Heart left ventricle (tissue), 16 donors: Measurements from ENCODE around the gene DCPS. TPM values are rescaled to one million over a fixed set of nuclear protein-coding genes. Genes with fewer than 3 reads are reported as not detected.

ENCODE experiments used
- ATAC-seq, 4 donors: fragments of 200-7000 bp; cut with Tn5 transposase; one replicate each; pipeline ENCODE4 v1.9.1; 2020 to 2022; ENCODE audit warnings: moderate library complexity in 4 of 4, mild to moderate bottlenecking in 3 of 4, moderate number of reproducible peaks in 1 of 4
- DNase-seq, 5 donors: peaks; one replicate each; pipeline ENCODE4 v3.0.0-alpha.2; 2020
- H3K27ac ChIP-seq, 12 donors: fragments of 200-600 bp; sonication (generic) in 4 of 12; one replicate each; pipeline versions ENCODE4 v1.5.0 to v1.8.0; 2016 to 2022; ENCODE audit warnings: mild to moderate bottlenecking in 2 of 12
- H3K27me3 ChIP-seq, 9 donors: fragments of 200-600 bp; sonication (generic) in 2 of 9; one replicate each; pipeline versions ENCODE4 v1.5.1 to v1.8.0; 2016 to 2022; ENCODE audit warnings: mild to moderate bottlenecking in 3 of 9
- H3K36me3 ChIP-seq, 9 donors: fragments of 200-600 bp; sonication (generic) in 2 of 9; one replicate each; pipeline versions ENCODE4 v1.5.0 to v1.8.0; 2018 to 2022; ENCODE audit warnings: mild to moderate bottlenecking in 2 of 9
- H3K4me1 ChIP-seq, 12 donors: fragments of 200-600 bp; sonication (generic) in 4 of 12; one replicate each; pipeline versions ENCODE4 v1.5.0 to v1.8.0; 2016 to 2022; ENCODE audit warnings: mild to moderate bottlenecking in 3 of 12
- H3K4me3 ChIP-seq, 12 donors: fragments of 200-600 bp; sonication (generic) in 4 of 12; one replicate each; pipeline versions ENCODE4 v1.5.0 to v1.8.0; 2017 to 2022; ENCODE audit warnings: mild to moderate bottlenecking in 9 of 12, moderate library complexity in 4 of 12
- H3K9me3 ChIP-seq, 12 donors: fragments of 200-600 bp; sonication (generic) in 4 of 12; one replicate each; pipeline versions ENCODE4 v1.5.0 to v1.8.0; 2016 to 2022; ENCODE audit warnings: mild to moderate bottlenecking in 1 of 12
- POLR2A ChIP-seq, 2 donors: fragments of 450-650 bp; IDR thresholded peaks; one replicate each; pipeline ENCODE4 v1.6.1; 2017; ENCODE audit warnings: antibody characterized with exemption in 2 of 2, mild to moderate bottlenecking in 2 of 2, moderate library complexity in 2 of 2
- WGBS, 4 donors: extraction: QIAGEN DNeasy Blood & Tissue Kit in 2 of 4; methylation state at CpG; one replicate each; pipeline versions ENCODE4 v1.1.5 to v1.1.7; 2013 to 2018; 5-methylcytosine and 5-hydroxymethylcytosine counted together
- intact Hi-C, 10 donors: fragments of 100-400 bp; cut with DNase I; formaldehyde crosslinking; loops; one replicate each; pipeline versions ENCODE4 v1.11.1 to v1.14.2; 2022
- polyA plus RNA-seq, 2 donors: library from polyadenylated mRNA; stranded (reverse); fragments of 200-250 nt; gene quantifications; one replicate each; pipeline ENCODE4 v1.2.3, GENCODE V29; 2013
- total RNA-seq, 9 donors: library from RNA; depleted of rRNA in 2 of 9; stranded (reverse); fragments of >200 nt in 2 of 9; fragmentation: NEBNext Ultra II Directional in 3 of 9; extraction: Animal tissue kit (Norgen Biotek cat#: 25700) in 3 of 9; gene quantifications; one replicate each; pipeline versions ENCODE4 v1.1.0 to v1.2.4, GENCODE V29; 2016 to 2023
- TF ChIP-seq, protein P1 (sequence below), 12 donors: fragments of 200-600 bp; sonication (generic) in 4 of 12; IDR thresholded peaks; one replicate each; pipeline versions ENCODE4 v1.5.0 to v1.8.0; 2018 to 2022; ENCODE audit warnings: antibody characterized with exemption in 12 of 12, mild to moderate bottlenecking in 5 of 12
- donor health status: ischemic (EF 13 %, LVEDD 7.1; RV severe dilation, severe dysfunction).
- donor health status: healthy with polysubstance abuse.
- donor health status: DM: no; HTN: yes; CAD: no.
- donor health status: DM: no; HTN: no; CAD: no.
- donor health status: ischemic (EF 25% LVEDD 6.9; RV normal size, moderate dysfunction).
- donor health status: ischemic (EF 25% LVEDD 5.7; RV mildly dilated, moderate dysfunction).
- donor health status: healthy.
- donor health status: DM: yes; HTN: yes; CAD: no.
- donor health status: ischemic (EF 35%, LVEDD 5.7; RV mildly dilated, moderate dysfunction).
- donor health status: nonischemic (EF 11% LVEDD 7.7; RV severe dilation, severe dysfunction).
- donor health status: DM: yes; HTN: yes; CAD: no.
- donor health status: PGD.
- donor health status: ischemic (EF 29% LVEDD 5.4; RV normal size, mild dysfunction).
- donor health status: nonischemic (EF 23%, LVEDD 6.1; RV moderate dilation, normal function).

Gene DCPS
- total and polyA plus RNA-seq, 11 donors = 7.7 to 18.9 (median 11.1) TPM

DNA sequence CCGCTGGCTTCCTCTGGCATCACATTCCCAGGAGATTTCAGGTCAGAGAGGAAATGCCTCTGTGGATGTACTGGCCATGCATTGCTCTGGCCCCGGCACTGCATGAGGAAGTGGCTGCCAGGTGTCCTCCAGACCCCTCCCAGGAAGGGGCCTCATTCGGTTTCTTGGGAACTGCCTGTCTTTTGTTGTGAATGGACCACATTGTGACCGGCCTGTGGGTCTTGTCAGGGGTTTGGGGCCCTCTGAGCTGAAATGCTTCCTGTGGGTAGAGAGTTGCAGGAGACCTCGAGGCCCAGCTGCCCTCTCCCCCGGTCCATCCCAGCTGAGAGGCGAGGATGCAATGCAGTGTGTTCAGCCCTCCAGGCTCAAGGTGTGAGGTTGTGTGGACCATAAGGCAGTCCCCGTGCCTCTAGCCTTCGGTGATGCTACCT is 32.8 kb downstream of the DCPS start:
- DNase-seq = peak in 2 of 5 donors; percentile 37 to 45
- intact Hi-C loops = no loop called here
- peak overlapping the region in 11 of 12 donors; percentile 7 to 60 (median 38) for H3K27ac ChIP-seq

DNA sequence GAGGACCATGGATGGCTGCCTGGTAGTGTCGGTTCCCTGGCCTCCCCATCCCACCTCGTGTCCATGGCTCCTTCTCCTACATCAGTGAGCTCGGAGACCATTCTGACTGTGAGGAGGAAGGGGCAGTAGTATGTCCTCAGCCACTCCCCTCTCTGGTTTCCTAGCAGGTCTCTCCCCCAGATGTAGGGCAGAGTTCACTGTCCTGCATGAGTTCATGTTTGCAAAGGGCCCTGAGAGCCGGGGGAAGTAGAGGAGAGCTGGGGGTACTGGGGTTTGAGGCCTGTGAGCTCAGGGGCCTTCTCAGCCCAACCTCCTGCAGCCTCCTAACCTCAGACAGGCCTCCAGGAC is 33.2 kb downstream of the DCPS start:
- no peak overlapping the region for H3K4me3 ChIP-seq
- intact Hi-C loops = no loop called here
- 74 to 83% (median 77%) methylated on average over 4 of the region's 4 CpGs for WGBS, 4 donors
- peak overlapping the region in 10 of 12 donors; percentile 7 to 58 (median 38) for H3K27ac ChIP-seq
- H3K27me3 ChIP-seq = no peaks in the 10 kb centered on the region
- peaks cover 0 to 34% (median 9%) of the 10 kb centered on the region in 9 donors for H3K36me3 ChIP-seq
- H3K4me1 ChIP-seq = peaks cover 0 to 73% (median 48%) of the 10 kb centered on the region in 12 donors
- DNase-seq (peak in 1 of 5 donors; percentile 19), ATAC-seq (no peak)
- TF ChIP-seq, protein P1, sequence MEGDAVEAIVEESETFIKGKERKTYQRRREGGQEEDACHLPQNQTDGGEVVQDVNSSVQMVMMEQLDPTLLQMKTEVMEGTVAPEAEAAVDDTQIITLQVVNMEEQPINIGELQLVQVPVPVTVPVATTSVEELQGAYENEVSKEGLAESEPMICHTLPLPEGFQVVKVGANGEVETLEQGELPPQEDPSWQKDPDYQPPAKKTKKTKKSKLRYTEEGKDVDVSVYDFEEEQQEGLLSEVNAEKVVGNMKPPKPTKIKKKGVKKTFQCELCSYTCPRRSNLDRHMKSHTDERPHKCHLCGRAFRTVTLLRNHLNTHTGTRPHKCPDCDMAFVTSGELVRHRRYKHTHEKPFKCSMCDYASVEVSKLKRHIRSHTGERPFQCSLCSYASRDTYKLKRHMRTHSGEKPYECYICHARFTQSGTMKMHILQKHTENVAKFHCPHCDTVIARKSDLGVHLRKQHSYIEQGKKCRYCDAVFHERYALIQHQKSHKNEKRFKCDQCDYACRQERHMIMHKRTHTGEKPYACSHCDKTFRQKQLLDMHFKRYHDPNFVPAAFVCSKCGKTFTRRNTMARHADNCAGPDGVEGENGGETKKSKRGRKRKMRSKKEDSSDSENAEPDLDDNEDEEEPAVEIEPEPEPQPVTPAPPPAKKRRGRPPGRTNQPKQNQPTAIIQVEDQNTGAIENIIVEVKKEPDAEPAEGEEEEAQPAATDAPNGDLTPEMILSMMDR (IDR thresholded peaks at IDR 0.05) = no peak
- no peak for TF ChIP-seq POLR2A (IDR thresholded peaks at IDR 0.05)
- no peaks in the 10 kb centered on the region for H3K9me3 ChIP-seq

More for the DNA sequence above, 32.8 kb downstream of the DCPS start:
- Histone ChIP-seq H3K4me3 (no peak overlapping the region), H3K9me3 (no peaks in the 10 kb centered on the region), H3K36me3 (peaks cover 0 to 36% (median 7%) of the 10 kb centered on the region in 9 donors), H3K27me3 (no peaks in the 10 kb centered on the region), H3K4me1 (peaks cover 0 to 73% (median 52%) of the 10 kb centered on the region in 12 donors)
- WGBS, 4 donors = 60 to 72% (median 64%) methylated on average over 7 to 9 of the region's 9 CpGs
- TF ChIP-seq POLR2A (IDR thresholded peaks at IDR 0.05) = no peak
- TF ChIP-seq, protein P1 (IDR thresholded peaks at IDR 0.05) = no peak
- peak in 1 of 4 donors; percentile 36 for ATAC-seq

DNA sequence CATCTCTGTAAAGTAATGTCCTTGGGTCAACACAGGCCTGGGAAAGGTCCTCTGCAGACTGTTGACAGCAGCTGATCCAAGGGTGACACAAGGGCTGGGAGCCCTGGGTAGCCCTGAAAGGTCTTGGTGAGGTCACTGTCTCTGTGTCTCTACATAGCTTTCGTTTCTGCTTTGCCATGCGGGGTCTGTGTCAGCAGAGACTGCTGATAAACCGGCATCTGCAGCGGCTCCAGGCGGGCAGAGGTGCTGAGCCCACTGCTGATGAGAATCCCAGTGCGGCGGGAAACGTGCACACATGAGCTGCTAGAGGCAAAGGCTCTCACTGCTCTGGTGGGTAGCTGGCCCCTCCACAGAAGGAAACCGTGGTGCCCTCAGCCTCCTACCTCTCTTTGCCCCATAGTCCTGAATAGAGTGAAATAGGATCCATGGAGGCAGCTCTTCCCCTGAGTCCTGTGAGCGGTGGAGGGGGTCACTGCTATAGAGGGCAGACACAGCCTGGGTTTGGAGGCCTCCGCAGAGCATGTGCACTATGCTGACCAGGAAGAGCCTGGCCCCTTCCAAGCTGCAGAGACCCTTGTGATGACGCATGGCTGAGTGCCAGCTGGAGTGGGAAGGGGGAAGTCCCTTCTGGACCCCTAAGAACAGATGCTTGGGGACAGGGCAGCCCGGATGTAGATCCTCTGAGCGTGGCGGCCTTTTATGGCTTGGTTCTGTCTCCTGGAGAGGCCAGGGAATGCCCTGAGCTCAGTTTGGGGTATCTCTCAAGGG is 33.8 kb downstream of the DCPS start:
- peak in 2 of 5 donors; percentile 31 to 36 for DNase-seq

More for the DNA sequence above, 33.8 kb downstream of the DCPS start:
- intact Hi-C loops = no loop called here
- Histone ChIP-seq H3K36me3 (peaks cover 0 to 35% (median 13%) of the 10 kb centered on the region in 9 donors), H3K27ac (peak overlapping the region in 5 of 12 donors; percentile 22 to 58 (median 38)), H3K9me3 (no peaks in the 10 kb centered on the region), H3K4me3 (no peak overlapping the region), H3K27me3 (no peaks in the 10 kb centered on the region), H3K4me1 (peaks cover 0 to 68% (median 45%) of the 10 kb centered on the region in 12 donors)
- no peak for ATAC-seq
- WGBS, 4 donors = 69 to 81% (median 74%) methylated on average over 14 to 15 of the region's 15 CpGs
- no peak for TF ChIP-seq POLR2A (IDR thresholded peaks at IDR 0.05)
- TF ChIP-seq, protein P1 (IDR thresholded peaks at IDR 0.05) = no peak
